GM21529 (cell line): Measurements from ENCODE around the gene MCM6.
"Not testable (repeated sequence)": the region's sequence is repeated elsewhere in the genome, so short reads cannot be mapped to it uniquely, and the experiment has no call there.

ENCODE experiments used
- ATAC-seq: cut with Tn5 transposase; IDR thresholded peaks from one replicate; pipeline ENCODE4 v1.9.1; 2021; ENCODE audit not compliant: unreplicated experiment

The MCM6 gene

GRCh38 chr2:135876066-135876711 is at the start of gene MCM6:
MCM6 (minus strand) TSS chr2:135876443; CDS start chr2:135876365, 78 bp downstream.
- peak; percentile 87 for ATAC-seq

GRCh38 chr2:135925571-135925970 is 49.3 kb upstream of the MCM6 start:
- ATAC-seq = no peak

- no peak for ATAC-seq
These were observed 40.0 kb upstream of the MCM6 start for GRCh38 chr2:135916207-135916606.

GRCh38 chr2:135914485-135914884 is 38.2 kb upstream of the MCM6 start:
- ATAC-seq = no peak

GRCh38 chr2:135913727-135914365 is 37.6 kb upstream of the MCM6 start:
- peak; percentile 49 for ATAC-seq

- ATAC-seq = no peak
These were observed 33.7 kb upstream of the MCM6 start for GRCh38 chr2:135909976-135910375.

- no peak for ATAC-seq
These were observed 29.4 kb upstream of the MCM6 start for GRCh38 chr2:135905679-135906078.

- no peak for ATAC-seq
These were observed 28.2 kb upstream of the MCM6 start for GRCh38 chr2:135904341-135904989.

GRCh38 chr2:135903650-135904049 is 27.4 kb upstream of the MCM6 start:
- ATAC-seq = no peak

- no peak for ATAC-seq
These were observed 23.3 kb upstream of the MCM6 start for GRCh38 chr2:135899567-135899966.

GRCh38 chr2:135898234-135898786 is 22.1 kb upstream of the MCM6 start:
- no peak for ATAC-seq

GRCh38 chr2:135894930-135895329 is 18.7 kb upstream of the MCM6 start:
- ATAC-seq = no peak

GRCh38 chr2:135893374-135893794 is 17.1 kb upstream of the MCM6 start:
- ATAC-seq = no peak

- ATAC-seq = no peak
These were observed 14.6 kb upstream of the MCM6 start for GRCh38 chr2:135890835-135891234.

- ATAC-seq = no peak
These were observed 13.9 kb upstream of the MCM6 start for GRCh38 chr2:135890149-135890548.

- ATAC-seq = not testable (repeated sequence)
These were observed 12.3 kb upstream of the MCM6 start for GRCh38 chr2:135888587-135888986.

GRCh38 chr2:135885709-135886108 is 9.5 kb upstream of the MCM6 start:
- ATAC-seq = no peak

- no peak for ATAC-seq
These were observed 6.2 kb upstream of the MCM6 start for GRCh38 chr2:135882415-135882814.

- ATAC-seq = not testable (repeated sequence)
These were observed 527 bp upstream of the MCM6 start for GRCh38 chr2:135876770-135877169.

- ATAC-seq = peak; percentile 70
These were observed 665 bp downstream of the MCM6 start for GRCh38 chr2:135875491-135876065.

GRCh38 chr2:135874777-135875365 is 1.4 kb downstream of the MCM6 start:
- ATAC-seq = no peak
